GM12891 (cell line): ENCODE measurements around the gene CD83.
A peak's percentile ranks its signal among the peaks of the same experiment; 100 is the strongest.

ENCODE experiments used
- DNase-seq: peaks from one replicate; pipeline ENCODE4 v3.0.0; 2011; ENCODE audit warnings: low spot score; ENCODE audit not compliant: insufficient read length
- FAIRE-seq: peaks from 2 replicates; lab custom pipeline; 2011; peaks lifted over from hg19 to GRCh38; lab: Jason Lieb, UNC
- PAX5 ChIP-seq: IDR thresholded peaks from 2 replicates; pipeline ENCODE4 v1.6.1; 2011; ENCODE audit warnings: low read length, moderate library complexity, mild to moderate bottlenecking; ENCODE audit not compliant: insufficient read depth, severe bottlenecking
- POLR2A ChIP-seq: IDR thresholded peaks from 2 replicates; pipeline ENCODE4 v1.6.1; 2011; ENCODE audit warnings: low read depth, low read length, control low read depth
- POLR2AphosphoS5 ChIP-seq: IDR thresholded peaks from 2 replicates; pipeline ENCODE4 v1.6.1; 2011; ENCODE audit warnings: low read depth, low read length, control low read depth
- POU2F2 ChIP-seq: IDR thresholded peaks from 2 replicates; pipeline ENCODE4 v1.6.1; 2011; ENCODE audit warnings: low read depth, mild to moderate bottlenecking, control low read depth, low read length, moderate library complexity
- SPI1 ChIP-seq: IDR thresholded peaks from 2 replicates; pipeline ENCODE4 v1.6.1; 2011; ENCODE audit warnings: low read depth, low read length, control low read depth
- TAF1 ChIP-seq: IDR thresholded peaks from 2 replicates; pipeline ENCODE4 v1.6.1; 2011; ENCODE audit warnings: low read depth, low read length, control low read depth

Gene CD83

GRCh38 chr6:14079433-14079832 is 38.1 kb upstream of the CD83 start:
- DNase-seq (no peak), FAIRE-seq (no peak)
- no peak for TF ChIP-seq POU2F2
- no peak for TF ChIP-seq SPI1
- TF ChIP-seq POLR2AphosphoS5, result no peak
- no peak for TF ChIP-seq TAF1
- TF ChIP-seq POLR2A, result no peak
- no peak for TF ChIP-seq PAX5

- FAIRE-seq, result no peak
- TF ChIP-seq POLR2A, result no peak
- TF ChIP-seq SPI1, result no peak
- TF ChIP-seq TAF1, result no peak
- no peak for TF ChIP-seq POU2F2
- TF ChIP-seq PAX5, result no peak
- TF ChIP-seq POLR2AphosphoS5, result no peak
Observed at GRCh38 chr6:14079971-14080370, 37.6 kb upstream of the CD83 start.

GRCh38 chr6:14081126-14081525 is 36.4 kb upstream of the CD83 start:
- TF ChIP-seq POU2F2, result no peak
- TF ChIP-seq POLR2AphosphoS5, result no peak
- no peak for TF ChIP-seq TAF1
- DNase-seq (no peak), FAIRE-seq (no peak)

More at GRCh38 chr6:14079971-14080370, 37.6 kb upstream of the CD83 start:
- no peak for DNase-seq

GRCh38 chr6:14082771-14083170 is 34.8 kb upstream of the CD83 start:
- FAIRE-seq (no peak), DNase-seq (no peak)
- TF ChIP-seq SPI1 (no peak), PAX5 (no peak), POU2F2 (no peak), POLR2A (no peak), POLR2AphosphoS5 (no peak), TAF1 (no peak)

GRCh38 chr6:14083262-14083661 is 34.3 kb upstream of the CD83 start:
- TF ChIP-seq POLR2A, result no peak
- TF ChIP-seq POLR2AphosphoS5, result no peak
- no peak for TF ChIP-seq TAF1
- no peak for TF ChIP-seq PAX5
- TF ChIP-seq SPI1, result no peak
- TF ChIP-seq POU2F2, result no peak
- DNase-seq (no peak), FAIRE-seq (peak; percentile 52)

GRCh38 chr6:14083751-14084150 is 33.8 kb upstream of the CD83 start:
- TF ChIP-seq PAX5 (no peak), POU2F2 (no peak), POLR2AphosphoS5 (no peak), TAF1 (no peak), SPI1 (no peak), POLR2A (no peak)
- FAIRE-seq (no peak), DNase-seq (no peak)

- DNase-seq (no peak), FAIRE-seq (no peak)
- TF ChIP-seq POLR2A, result no peak
Observed at GRCh38 chr6:14084388-14084787, 33.2 kb upstream of the CD83 start.

GRCh38 chr6:14085176-14085787 is 32.3 kb upstream of the CD83 start:
- TF ChIP-seq SPI1, result peak; percentile 65
- TF ChIP-seq POLR2AphosphoS5, result no peak
- FAIRE-seq, result peak; percentile 72
- DNase-seq, result no peak

- TF ChIP-seq SPI1, result peak; percentile 41
- no peak for TF ChIP-seq POLR2AphosphoS5
Observed at GRCh38 chr6:14086701-14087100, 30.9 kb upstream of the CD83 start.

GRCh38 chr6:14088600-14089192 is 28.9 kb upstream of the CD83 start:
- peak; percentile 36; the same call in 1 of the 2 replicates for TF ChIP-seq SPI1
- no peak for TF ChIP-seq POLR2AphosphoS5
- FAIRE-seq, result no peak
- no peak for DNase-seq

More at GRCh38 chr6:14086701-14087100, 30.9 kb upstream of the CD83 start:
- DNase-seq, result no peak
- FAIRE-seq, result no peak

GRCh38 chr6:14089224-14089623 is 28.3 kb upstream of the CD83 start:
- peak; percentile 65 for FAIRE-seq
- TF ChIP-seq PAX5 (no peak), POLR2A (no peak), SPI1 (no peak), POU2F2 (no peak), POLR2AphosphoS5 (no peak), TAF1 (no peak)
- no peak for DNase-seq
